GM23248 (cell line): ENCODE measurements around the gene PLAAT1.

Experiments
- EZH2 ChIP-seq: fragments of 200-600 bp; sonication (generic); IDR thresholded peaks from 2 replicates; pipeline ENCODE4 v1.6.1; 2018; ENCODE audit warnings: antibody characterized with exemption, mild to moderate bottlenecking; ENCODE audit not compliant: insufficient read depth, poor library complexity, severe bottlenecking
- EZH2phosphoT487 ChIP-seq: fragments of 200-600 bp; sonication (generic); IDR thresholded peaks from 2 replicates; pipeline ENCODE4 v1.6.1; 2018; ENCODE audit warnings: antibody characterized with exemption, moderate library complexity, mild to moderate bottlenecking, low read depth; ENCODE audit not compliant: insufficient read depth

DNA sequence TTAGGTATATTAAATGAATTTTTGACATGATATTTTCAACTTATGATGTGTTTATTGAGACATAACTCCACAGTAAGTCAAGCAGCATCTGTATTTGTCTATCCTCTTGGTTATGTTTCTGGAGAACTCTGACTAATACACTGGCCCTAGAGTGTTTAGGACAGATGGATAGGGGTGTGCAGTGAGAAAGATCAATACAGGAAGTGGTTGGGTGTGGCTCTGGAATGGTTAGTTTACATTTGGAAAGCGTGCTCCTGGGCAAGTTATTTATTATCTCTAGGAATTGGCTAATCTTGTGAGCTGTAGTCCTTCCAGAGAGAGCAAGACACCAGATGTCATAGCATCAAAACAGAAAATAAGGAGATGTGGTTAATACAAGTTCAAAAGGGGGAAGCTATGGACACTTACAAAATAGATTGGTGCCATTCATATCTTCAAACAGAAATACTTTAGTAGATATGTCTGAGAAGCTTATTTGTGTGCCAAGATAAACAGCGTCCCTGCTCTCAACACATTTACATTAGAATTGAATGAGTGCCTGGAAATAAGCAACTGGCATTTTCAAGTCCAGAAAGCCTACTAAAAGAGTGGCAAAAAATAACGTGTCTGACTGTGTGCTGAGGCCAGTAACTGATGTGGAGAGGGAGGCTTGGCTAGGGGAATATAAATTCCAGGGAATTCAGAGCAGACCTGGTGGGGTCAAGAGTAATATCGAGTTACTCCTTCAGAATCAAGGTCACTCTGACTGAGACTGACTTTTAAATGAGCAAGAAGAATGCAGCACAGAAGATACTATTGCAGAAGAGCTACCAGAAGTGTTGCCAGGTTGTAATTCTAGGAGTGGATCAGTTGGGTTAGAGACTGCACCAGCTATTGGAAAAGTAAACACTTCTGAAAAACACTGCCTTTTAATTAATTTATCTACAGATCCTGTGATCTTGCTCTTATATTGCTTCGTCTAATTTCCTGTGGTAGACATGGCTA lies 33.4 kb upstream of the PLAAT1 start:
- TF ChIP-seq EZH2 (no peak), EZH2phosphoT487 (no peak)
